Astrocyte (in vitro differentiated cells and primary cell): Measurements from ENCODE around the gene KDM4B.

Experiments
- EZH2 ChIP-seq: IDR thresholded peaks from 2 replicates; pipeline ENCODE4 v1.6.1; 2012; ENCODE audit warnings: mild to moderate bottlenecking, low read length, inconsistent platforms; ENCODE audit not compliant: insufficient read depth
- TF ChIP-seq, protein P1 (sequence below): IDR thresholded peaks from 2 replicates; pipeline ENCODE4 v1.5.1; 2011; ENCODE audit warnings: low read depth, mild to moderate bottlenecking, inconsistent platforms, low read length, moderate library complexity; ENCODE audit not compliant: insufficient read depth

GRCh38 chr19:4974880-4975469 is 6.1 kb downstream of the KDM4B start:
- TF ChIP-seq, protein P1, sequence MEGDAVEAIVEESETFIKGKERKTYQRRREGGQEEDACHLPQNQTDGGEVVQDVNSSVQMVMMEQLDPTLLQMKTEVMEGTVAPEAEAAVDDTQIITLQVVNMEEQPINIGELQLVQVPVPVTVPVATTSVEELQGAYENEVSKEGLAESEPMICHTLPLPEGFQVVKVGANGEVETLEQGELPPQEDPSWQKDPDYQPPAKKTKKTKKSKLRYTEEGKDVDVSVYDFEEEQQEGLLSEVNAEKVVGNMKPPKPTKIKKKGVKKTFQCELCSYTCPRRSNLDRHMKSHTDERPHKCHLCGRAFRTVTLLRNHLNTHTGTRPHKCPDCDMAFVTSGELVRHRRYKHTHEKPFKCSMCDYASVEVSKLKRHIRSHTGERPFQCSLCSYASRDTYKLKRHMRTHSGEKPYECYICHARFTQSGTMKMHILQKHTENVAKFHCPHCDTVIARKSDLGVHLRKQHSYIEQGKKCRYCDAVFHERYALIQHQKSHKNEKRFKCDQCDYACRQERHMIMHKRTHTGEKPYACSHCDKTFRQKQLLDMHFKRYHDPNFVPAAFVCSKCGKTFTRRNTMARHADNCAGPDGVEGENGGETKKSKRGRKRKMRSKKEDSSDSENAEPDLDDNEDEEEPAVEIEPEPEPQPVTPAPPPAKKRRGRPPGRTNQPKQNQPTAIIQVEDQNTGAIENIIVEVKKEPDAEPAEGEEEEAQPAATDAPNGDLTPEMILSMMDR: no peak
- TF ChIP-seq EZH2: no peak
